GM12878 (cell line): ENCODE data around the gene OAS1. TPM values are rescaled to one million over a fixed set of nuclear protein-coding genes. Genes with fewer than 3 reads are reported as not detected.

ENCODE experiments used
- ATAC-seq: fragments of 200-7000 bp; cut with Tn5 transposase; 3 replicates; pipeline ENCODE4 v1.9.1; 2020; ENCODE audit warnings: mild to moderate bottlenecking, moderate library complexity
- BruUV-seq: library from RNA; stranded (reverse); fragments of 400-500 nt; replicated peaks from 2 replicates; lab custom pipeline; 2021; lab: Mats Ljungman, UMichigan
- CTCF ChIA-PET: fragments of 300-600 bp; sonication (Branson Sonifier 250); formaldehyde crosslinking; extraction: SDS; loops from one replicate; lab custom pipeline; 2021; ENCODE audit warnings: inconsistent platforms; lab: Yijun Ruan, JAX
- POLR2A ChIA-PET: fragments of 350-600 bp; formaldehyde crosslinking; extraction: SDS; loops from one replicate; lab custom pipeline; 2021; ENCODE audit warnings: inconsistent platforms; lab: Charles Lee
- RAD21 ChIA-PET: fragments of 300-600 bp; sonication (Branson Sonifier 250); formaldehyde crosslinking; loops from one replicate; lab custom pipeline; 2023; ENCODE audit warnings: antibody characterized with exemption; ENCODE audit not compliant: unreplicated experiment; lab: Charles Lee
- SMC1A ChIA-PET: fragments of 300-600 bp; sonication (Branson Sonifier 250); formaldehyde crosslinking; loops from one replicate; lab custom pipeline; 2023; ENCODE audit not compliant: unreplicated experiment, uncharacterized antibody; lab: Charles Lee
- DNase-seq: peaks from one replicate; pipeline ENCODE4 v3.0.0-alpha.2; 2011; ENCODE audit warnings: low read depth, low spot score
- FAIRE-seq: peaks from 3 replicates; lab custom pipeline; 2011; peaks lifted over from hg19 to GRCh38; lab: Jason Lieb, UNC
- H2AFZ ChIP-seq: 2 replicates; pipeline ENCODE4 v1.6.0; 2011; ENCODE audit warnings: low read depth, low read length, control low read depth; ENCODE audit not compliant: control insufficient read depth
- H3K27ac ChIP-seq: 2 replicates; pipeline ENCODE4 v1.5.1; 2011; ENCODE audit warnings: control low read depth; ENCODE audit not compliant: control insufficient read depth, insufficient read depth
- H3K27me3 ChIP-seq, 2 experiments: replicated peaks in 1 of 2; 2 replicates each; pipeline versions ENCODE4 v1.6.0 to v1.6.1; 2011; ENCODE audit warnings: low read length in 1 of 2; ENCODE audit not compliant: control insufficient read depth in 2 of 2, insufficient read depth in 2 of 2
- H3K36me3 ChIP-seq, 2 experiments: 2 replicates each; pipeline ENCODE4 v1.5.1; 2011; ENCODE audit warnings: low read length in 1 of 2; ENCODE audit not compliant: control insufficient read depth in 2 of 2, insufficient read depth in 2 of 2
- H3K4me1 ChIP-seq: 2 replicates; pipeline ENCODE4 v1.6.1; 2011; ENCODE audit warnings: mild to moderate bottlenecking, low read length, moderate library complexity, mixed read lengths; ENCODE audit not compliant: control insufficient read depth, insufficient read depth
- H3K4me2 ChIP-seq: 2 replicates; pipeline ENCODE4 v1.6.0; 2011; ENCODE audit warnings: control low read depth; ENCODE audit not compliant: control insufficient read depth, insufficient read depth
- H3K4me3 ChIP-seq: fragments of 200-600 bp; sonication (generic); 2 replicates; pipeline ENCODE4 v1.5.1; 2016
- H3K79me2 ChIP-seq: 2 replicates; pipeline ENCODE4 v1.6.0; 2011; ENCODE audit warnings: low read length; ENCODE audit not compliant: control insufficient read depth, insufficient read depth
- H3K9ac ChIP-seq: 2 replicates; pipeline ENCODE4 v1.8.0; 2011; ENCODE audit warnings: low read length, control low read depth, mixed read lengths; ENCODE audit not compliant: control insufficient read depth, insufficient read depth
- H3K9me3 ChIP-seq: replicated peaks from 3 replicates; pipeline ENCODE4 v1.5.1; 2011; ENCODE audit warnings: mild to moderate bottlenecking, low read length; ENCODE audit not compliant: control insufficient read depth, insufficient read depth
- H4K20me1 ChIP-seq: 2 replicates; pipeline ENCODE4 v1.6.0; 2011; ENCODE audit not compliant: control insufficient read depth, insufficient read depth
- HDAC2 ChIP-seq: fragments of 200-600 bp; sonication (generic); IDR thresholded peaks from 2 replicates; pipeline ENCODE4 v1.6.1; 2017
- KAT2A ChIP-seq: conservative IDR thresholded peaks from 2 replicates; pipeline ENCODE4 v1.6.1; 2011; ENCODE audit warnings: low read depth, low read length; ENCODE audit not compliant: control insufficient read depth
- POLR2AphosphoS2 ChIP-seq: IDR thresholded peaks from 2 replicates; pipeline ENCODE4 v1.6.1; 2011; ENCODE audit warnings: low read depth, mild to moderate bottlenecking, low read length, improper control_type of control experiment, moderate library complexity
- SMAD1 ChIP-seq: fragments of 450-650 bp; IDR thresholded peaks from 2 replicates; pipeline ENCODE4 v1.6.1; 2018; ENCODE audit warnings: mild to moderate bottlenecking, low read depth; ENCODE audit not compliant: partially characterized antibody
- SMC3 ChIP-seq: IDR thresholded peaks from 2 replicates; pipeline ENCODE4 v1.6.1; 2011; ENCODE audit warnings: low read length, improper control_type of control experiment, borderline replicate concordance
- SREBF1 ChIP-seq: IDR thresholded peaks from 2 replicates; pipeline ENCODE4 v1.6.1; 2012; ENCODE audit warnings: mild to moderate bottlenecking, low read length
- SRF ChIP-seq, 2 experiments: IDR thresholded peaks; 2 replicates each; pipeline ENCODE4 v1.6.1; 2011; ENCODE audit warnings: low read depth in 2 of 2, low read length in 2 of 2, mild to moderate bottlenecking in 1 of 2, moderate library complexity in 1 of 2
- STAT1 ChIP-seq: fragments of 450-650 bp; conservative IDR thresholded peaks from 2 replicates; pipeline ENCODE4 v1.6.1; 2014; ENCODE audit warnings: antibody characterized with exemption, mild to moderate bottlenecking
- TCF3 ChIP-seq: IDR thresholded peaks from 2 replicates; pipeline ENCODE4 v1.6.1; 2012; ENCODE audit warnings: low read depth, mild to moderate bottlenecking, low read length, borderline replicate concordance; ENCODE audit not compliant: insufficient read depth
- WRNIP1 ChIP-seq: IDR thresholded peaks from 2 replicates; pipeline ENCODE4 v1.6.1; 2011; ENCODE audit warnings: low read depth, low read length, improper control_type of control experiment, borderline replicate concordance
- ZBTB40 ChIP-seq: fragments of 450-650 bp; IDR thresholded peaks from 2 replicates; pipeline ENCODE4 v1.6.1; 2016; ENCODE audit warnings: mild to moderate bottlenecking, moderate library complexity, borderline replicate concordance
- ZNF592 ChIP-seq: fragments of 450-650 bp; IDR thresholded peaks from 2 replicates; pipeline ENCODE4 v1.6.1; 2017; ENCODE audit warnings: mild to moderate bottlenecking, moderate library complexity
- WGBS: methylation state at CpG from one replicate; pipeline ENCODE4 v1.1.6; 2016; ENCODE audit warnings: low lambda C conversion rate; ENCODE audit not compliant: insufficient replicate concordance, insufficient coverage; ENCODE audit errors: missing lambda C conversion rate; 5-methylcytosine and 5-hydroxymethylcytosine counted together
- in situ Hi-C: fragments of 300-500 bp; cut with MboI; formaldehyde crosslinking; loops from 9 replicates; pipeline ENCODE4 v1.14.3; 2018; ENCODE audit warnings: mixed read lengths
- intact Hi-C: fragments of 100-400 bp; cut with micrococcal nuclease; formaldehyde crosslinking; loops from one replicate; pipeline ENCODE4 v1.14.2; 2022; ENCODE audit not compliant: unreplicated experiment
- polyA plus RNA-seq, 11 experiments: library from polyadenylated mRNA; depleted of rRNA in 4 of 11; unstranded in 6 of 11; stranded (reverse) in 5 of 11; fragments of >200 nt; fragmentation: Nextera tagmentation in 4 of 11; fragmentation: Illumina TruSeq in 1 of 11; extraction: Ambion mirVana in 4 of 11; extraction: Trizol in 1 of 11; gene quantifications; 1 replicate in 1 of 11; 2 replicates in 10 of 11; pipeline versions ENCODE4 v1.2.1 to v1.2.3, GENCODE V29; 2011 to 2016; ENCODE audit warnings: inconsistent platforms in 2 of 11, missing spikeins in 2 of 11, low read depth in 1 of 11
- total RNA-seq, 4 experiments: library from RNA; depleted of rRNA in 3 of 4; stranded (reverse); fragments of >200 nt in 3 of 4; fragmentation: Illumina TruSeq in 1 of 4; extraction: Trizol in 1 of 4; gene quantifications; 2 replicates each; pipeline versions ENCODE4 v1.2.1 to v1.2.3, GENCODE V29; 2013 to 2021
- TF ChIP-seq, protein P1 (sequence below), 3 experiments: IDR thresholded peaks in 2 of 3; conservative IDR thresholded peaks in 1 of 3; 2 replicates each; pipeline ENCODE4 v1.5.1; 2011; ENCODE audit warnings: low read depth in 3 of 3, low read length in 3 of 3, mild to moderate bottlenecking in 3 of 3, control low read depth in 2 of 3, moderate library complexity in 2 of 3, inconsistent platforms in 1 of 3, mixed read lengths in 1 of 3; ENCODE audit not compliant: control insufficient read depth in 2 of 3, insufficient read depth in 1 of 3; ENCODE audit errors: extremely low read depth in 1 of 3

OAS1 gene
- total and polyA plus RNA-seq, 10 of the 15 experiments (the other 5 are each of a cell fraction or from before 2014, with no cell fraction given), result 44.7 to 287 (median 64.3) TPM

GRCh38 chr12:112965643-112966042, 58.9 kb downstream of the OAS1 start (continued):
- TF ChIP-seq TCF3 (no peak), SREBF1 (no peak), SMC3 (no peak), POLR2AphosphoS2 (no peak)

- no peaks in the 10 kb centered on the region for H3K4me1 ChIP-seq
- no peaks in the 10 kb centered on the region for H4K20me1 ChIP-seq
- DNase-seq, result no peak
- RAD21 ChIA-PET, result no interaction called here
- no peak overlapping the region for H2AFZ ChIP-seq
- H3K27ac ChIP-seq, result no peak overlapping the region
- H3K79me2 ChIP-seq, result no peaks in the 10 kb centered on the region
- no peaks in the 10 kb centered on the region for H3K27me3 ChIP-seq
- in situ Hi-C loops, result no loop called here
- no peak overlapping the region for H3K4me3 ChIP-seq
- SMC1A ChIA-PET, result interaction anchor here (1.5 kb wide), 1 partner anchor 26 kb away, joined by 3 read pairs; no protein-coding TSS in a partner anchor
- TF ChIP-seq SRF (IDR thresholded peaks at IDR 0.05; ENCODE audit: low read depth in 2 of 2, low read length in 2 of 2) (no peak), STAT1 (no peak), ZBTB40 (no peak), POLR2AphosphoS2 (no peak), WRNIP1 (no peak), ZNF592 (no peak), HDAC2 (no peak), KAT2A (no peak), SMAD1 (no peak)
- TF ChIP-seq, protein P1, sequence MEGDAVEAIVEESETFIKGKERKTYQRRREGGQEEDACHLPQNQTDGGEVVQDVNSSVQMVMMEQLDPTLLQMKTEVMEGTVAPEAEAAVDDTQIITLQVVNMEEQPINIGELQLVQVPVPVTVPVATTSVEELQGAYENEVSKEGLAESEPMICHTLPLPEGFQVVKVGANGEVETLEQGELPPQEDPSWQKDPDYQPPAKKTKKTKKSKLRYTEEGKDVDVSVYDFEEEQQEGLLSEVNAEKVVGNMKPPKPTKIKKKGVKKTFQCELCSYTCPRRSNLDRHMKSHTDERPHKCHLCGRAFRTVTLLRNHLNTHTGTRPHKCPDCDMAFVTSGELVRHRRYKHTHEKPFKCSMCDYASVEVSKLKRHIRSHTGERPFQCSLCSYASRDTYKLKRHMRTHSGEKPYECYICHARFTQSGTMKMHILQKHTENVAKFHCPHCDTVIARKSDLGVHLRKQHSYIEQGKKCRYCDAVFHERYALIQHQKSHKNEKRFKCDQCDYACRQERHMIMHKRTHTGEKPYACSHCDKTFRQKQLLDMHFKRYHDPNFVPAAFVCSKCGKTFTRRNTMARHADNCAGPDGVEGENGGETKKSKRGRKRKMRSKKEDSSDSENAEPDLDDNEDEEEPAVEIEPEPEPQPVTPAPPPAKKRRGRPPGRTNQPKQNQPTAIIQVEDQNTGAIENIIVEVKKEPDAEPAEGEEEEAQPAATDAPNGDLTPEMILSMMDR (IDR thresholded peaks at IDR 0.05 in 2 of 3, conservative IDR thresholded peaks at IDR 0.05 in 1 of 3; ENCODE audit: control insufficient read depth in 2 of 3, extremely low read depth in 1 of 3, insufficient read depth in 1 of 3, low read depth in 3 of 3, low read length in 3 of 3), result no peak
- no peak overlapping the region for H3K4me2 ChIP-seq
- no peaks in the 10 kb centered on the region for H3K9me3 ChIP-seq
- intact Hi-C loops, result no loop called here
- POLR2A ChIA-PET, result interaction anchor here (1.1 kb wide), 1 partner anchor 10 kb away, joined by 4 read pairs; no protein-coding TSS in a partner anchor
- WGBS, result 98% methylated on average over 9 of the region's 9 CpGs
- FAIRE-seq, result no peak
- no peak for ATAC-seq
- peaks cover 15 to 19% of the 10 kb centered on the region in 2 experiments for H3K36me3 ChIP-seq
- H3K9ac ChIP-seq, result no peak overlapping the region
- no TSS peak for BruUV-seq
- CTCF ChIA-PET, result no interaction called here
Observed at GRCh38 chr12:112967306-112967705, 60.5 kb downstream of the OAS1 start.
